GM21825 (cell line): ENCODE data around the gene ZSCAN20.
"Not testable (repeated sequence)": the region's sequence is repeated elsewhere in the genome, so short reads cannot be mapped to it uniquely, and the experiment has no call there.

ENCODE experiments used
- ATAC-seq: cut with Tn5 transposase; IDR thresholded peaks from one replicate; pipeline ENCODE4 v1.9.1; 2021; ENCODE audit warnings: mild to moderate bottlenecking, moderate library complexity; ENCODE audit not compliant: unreplicated experiment

Gene ZSCAN20

DNA sequence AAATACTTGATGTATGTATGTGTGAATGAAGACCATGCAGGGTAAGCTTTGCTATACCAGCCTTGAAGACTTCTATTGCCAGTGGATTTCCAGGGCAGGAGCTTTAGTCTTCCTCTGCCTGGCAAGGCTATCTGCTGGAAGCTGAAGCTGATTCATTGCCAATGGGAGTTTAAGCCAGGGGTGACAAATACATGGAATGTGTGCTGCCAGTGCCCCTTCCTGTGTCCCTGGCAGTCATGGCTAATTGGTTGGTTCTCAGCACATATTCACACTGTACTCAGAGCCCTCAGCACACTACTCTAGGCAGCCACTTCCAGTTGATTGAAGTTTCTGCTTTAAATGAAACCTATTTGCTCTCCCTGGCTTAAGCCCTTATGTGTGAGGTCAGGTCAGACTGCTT lies 1.5 kb downstream of the ZSCAN20 start:
- no peak for ATAC-seq

DNA sequence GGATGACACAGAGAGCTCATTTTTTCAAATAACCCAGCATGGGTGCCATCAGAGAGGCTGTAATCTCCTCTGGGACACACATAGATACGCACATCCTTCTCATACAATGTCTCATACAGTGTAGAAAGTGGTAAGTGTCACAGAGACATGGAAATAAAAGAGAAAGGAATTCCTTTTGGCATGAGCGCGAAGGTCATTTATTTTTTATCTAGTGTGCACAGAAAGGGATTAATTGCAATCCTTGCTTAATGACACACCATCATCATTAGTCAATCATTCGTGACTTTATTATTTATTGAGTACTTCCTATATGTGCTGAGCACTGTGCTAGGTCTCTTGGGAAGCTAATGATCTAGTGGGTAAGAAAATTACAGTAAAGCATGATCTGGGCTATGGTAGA lies 5.0 kb downstream of the ZSCAN20 start:
- ATAC-seq, result no peak

DNA sequence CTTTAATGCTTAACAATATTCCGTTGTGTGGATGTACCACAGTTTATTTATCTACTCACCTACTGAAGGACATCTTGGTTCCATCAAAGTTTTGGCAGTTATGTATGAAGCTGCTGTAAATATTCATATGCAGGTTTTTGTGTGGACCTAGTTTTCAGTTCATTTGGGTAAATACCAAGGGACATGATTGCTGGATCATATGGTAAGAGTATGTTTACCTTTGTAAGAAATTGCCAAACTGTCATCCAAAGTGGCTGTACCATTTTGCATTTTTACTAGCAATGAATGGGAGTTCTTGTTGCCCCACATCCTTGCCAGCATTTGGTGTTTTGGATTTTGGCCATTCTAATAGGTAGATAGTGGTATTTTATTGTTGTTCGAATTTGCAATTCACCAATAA lies 10.0 kb downstream of the ZSCAN20 start:
- ATAC-seq, result no peak

DNA sequence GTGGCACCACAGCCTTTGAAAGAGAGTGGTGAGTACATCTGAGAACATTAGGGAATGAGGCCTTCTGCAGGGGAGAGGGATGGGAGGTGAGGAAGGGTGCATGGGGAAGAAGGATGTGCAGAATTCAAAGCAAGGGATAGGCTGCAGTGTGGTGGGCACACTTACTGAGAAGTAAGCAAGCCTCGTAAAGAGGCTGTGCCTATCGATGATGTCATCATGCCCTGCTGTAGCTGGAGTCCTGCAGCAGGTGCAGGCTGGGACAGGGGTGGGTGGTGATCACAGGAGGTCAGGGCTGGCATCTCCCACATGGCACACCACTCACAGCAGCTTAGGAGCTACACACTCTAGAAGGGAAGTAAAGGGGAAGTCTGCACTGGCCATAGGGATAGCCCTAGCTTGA lies 16.2 kb downstream of the ZSCAN20 start:
- ATAC-seq, result no peak

DNA sequence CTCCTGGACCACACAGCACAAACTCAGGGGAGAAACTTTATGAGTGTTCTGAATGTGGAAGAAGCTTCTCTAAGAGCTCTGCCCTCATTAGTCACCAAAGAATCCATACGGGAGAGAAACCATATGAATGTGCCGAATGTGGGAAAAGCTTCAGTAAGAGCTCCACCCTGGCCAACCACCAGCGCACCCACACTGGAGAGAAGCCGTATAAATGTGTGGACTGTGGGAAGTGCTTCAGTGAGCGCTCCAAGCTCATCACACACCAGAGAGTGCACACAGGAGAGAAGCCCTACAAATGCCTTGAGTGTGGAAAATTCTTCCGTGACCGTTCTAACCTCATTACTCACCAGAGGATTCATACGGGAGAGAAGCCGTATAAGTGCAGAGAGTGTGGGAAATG lies 22.5 kb downstream of the ZSCAN20 start:
- no peak for ATAC-seq

DNA sequence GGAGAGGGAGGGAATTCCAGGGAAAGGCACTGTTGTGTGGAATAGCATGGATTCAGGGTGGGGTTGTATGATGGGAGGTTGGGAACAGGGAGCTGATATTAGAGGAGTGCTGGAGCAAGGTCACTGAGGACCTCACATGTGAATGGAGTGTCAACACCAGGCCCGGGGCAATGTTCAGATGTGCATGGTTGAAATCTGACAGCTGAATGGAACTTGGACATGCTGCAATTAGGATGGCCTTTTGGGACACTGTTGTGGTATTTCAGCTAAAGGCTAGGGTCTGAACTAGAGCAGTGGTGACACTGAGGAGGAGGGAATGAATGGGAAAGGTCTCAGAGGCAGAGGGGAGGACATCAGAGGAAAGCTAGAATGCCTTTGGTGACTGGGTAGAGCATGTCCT lies 25.0 kb downstream of the ZSCAN20 start:
- ATAC-seq, result no peak

DNA sequence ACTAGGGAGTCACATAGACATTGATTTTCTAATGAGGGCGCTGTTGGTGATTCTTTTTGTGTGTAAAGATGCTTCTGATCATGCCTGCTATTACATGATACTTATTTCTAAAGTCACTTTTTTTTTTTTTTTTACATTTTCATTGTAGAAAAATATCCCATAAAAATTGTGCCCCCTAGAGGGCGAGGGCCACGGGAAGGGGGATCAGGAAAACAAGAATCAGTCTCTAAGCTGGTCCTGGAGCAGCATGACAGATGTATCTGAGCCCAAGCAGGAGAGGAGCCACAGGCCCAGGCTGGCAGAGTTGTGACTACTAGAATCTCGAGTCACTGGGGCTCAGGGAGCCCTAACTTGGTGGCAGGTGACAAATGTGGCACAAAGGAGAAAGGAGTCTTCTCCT lies 28.1 kb downstream of the ZSCAN20 start:
- ATAC-seq, result no peak

DNA sequence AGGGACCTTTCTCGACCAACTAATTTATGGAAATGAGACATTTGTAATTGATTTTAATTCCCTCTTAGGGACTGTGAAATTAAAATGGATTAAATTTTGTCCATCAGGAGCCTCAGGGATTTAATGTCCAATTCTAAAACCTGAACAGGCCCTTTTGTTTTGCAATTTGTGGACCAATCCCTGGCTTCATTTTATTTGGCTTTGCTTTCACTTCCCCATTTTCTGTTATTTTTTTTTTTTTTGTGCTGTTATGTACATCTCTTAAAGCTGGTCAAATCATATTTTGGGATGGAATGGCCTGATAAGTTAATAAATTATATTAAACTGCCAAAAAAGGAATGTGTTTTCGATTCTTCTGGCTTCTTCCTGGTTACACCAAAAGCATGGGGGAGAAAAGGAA lies 28.9 kb downstream of the ZSCAN20 start:
- no peak for ATAC-seq

DNA sequence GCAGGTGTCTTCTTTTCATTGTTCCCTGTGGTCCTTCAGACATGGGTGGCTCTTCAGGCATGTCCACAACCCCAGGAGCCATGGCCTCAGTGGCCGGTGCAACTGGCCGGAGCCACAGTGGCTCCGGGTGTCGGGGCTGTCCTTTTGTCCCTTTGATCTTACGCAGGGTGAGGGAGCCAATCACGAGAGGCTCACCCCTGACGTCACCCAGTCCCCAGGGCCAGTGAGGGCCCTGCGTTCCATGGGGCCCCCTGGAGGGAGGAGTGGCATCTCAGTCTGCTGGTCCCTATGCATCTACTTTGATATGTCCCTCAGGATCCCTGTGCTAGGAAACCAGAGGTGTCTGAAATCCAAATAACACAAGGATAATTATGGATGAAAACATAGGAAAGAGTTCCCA lies 29.3 kb downstream of the ZSCAN20 start:
- no peak for ATAC-seq

DNA sequence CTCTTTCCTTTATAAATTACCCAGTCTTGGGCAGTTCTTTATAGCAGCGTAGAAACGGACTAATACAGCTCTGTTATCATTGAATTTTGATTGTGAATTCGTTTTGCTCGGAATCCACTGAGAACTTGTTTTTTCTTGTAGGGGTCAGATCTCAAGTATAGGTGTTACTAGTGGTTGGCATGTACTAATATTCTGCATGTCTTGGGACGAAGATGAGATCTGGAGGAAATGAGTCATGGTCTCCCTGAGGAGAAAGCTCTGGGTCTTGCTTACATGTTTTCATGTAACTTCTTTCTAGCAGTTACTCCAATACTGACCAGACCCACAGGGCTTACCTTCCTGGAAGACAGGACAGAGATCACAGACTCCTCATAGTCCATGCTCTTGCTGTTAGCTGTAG lies 30.3 kb downstream of the ZSCAN20 start:
- no peak for ATAC-seq

DNA sequence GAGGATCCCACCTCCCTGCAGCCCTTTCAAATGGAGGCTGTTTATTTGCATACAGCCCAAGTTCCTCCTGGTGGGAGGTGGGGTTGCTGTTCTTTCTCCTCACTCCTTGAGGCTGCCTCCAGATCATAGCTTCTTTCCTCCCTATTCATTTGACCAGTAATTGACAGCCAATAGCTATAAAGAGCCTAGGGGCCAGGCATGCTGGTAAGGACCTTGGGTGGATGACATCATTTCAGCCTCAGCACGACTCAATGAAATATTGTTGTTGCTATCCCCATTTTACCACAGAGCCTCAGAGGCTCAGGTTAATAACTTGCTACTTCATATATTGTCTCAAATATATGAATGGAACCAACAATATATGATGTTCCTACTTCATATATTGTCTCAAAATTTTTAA lies 31.1 kb downstream of the ZSCAN20 start:
- ATAC-seq, result no peak

DNA sequence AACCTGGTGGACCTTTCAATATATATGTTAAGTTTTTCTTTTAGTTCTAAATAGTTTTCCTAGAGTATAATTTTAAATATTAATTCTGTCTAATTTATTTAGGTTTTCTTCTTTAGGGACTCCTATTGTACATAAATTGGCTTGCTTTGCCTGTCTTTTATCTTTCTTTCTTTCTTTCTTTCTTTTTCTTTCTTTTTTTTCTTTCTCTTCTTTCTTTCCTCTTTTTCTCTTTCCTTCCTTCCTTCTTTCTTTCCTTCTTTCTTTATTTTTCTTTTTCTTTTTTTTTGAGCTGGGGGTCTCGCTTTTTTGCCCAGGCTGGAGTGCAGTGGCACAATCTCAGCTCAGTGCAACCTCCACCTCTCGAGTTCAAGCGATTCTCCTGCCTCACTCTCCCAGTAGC lies 35.2 kb downstream of the ZSCAN20 start:
- ATAC-seq, result no peak

DNA sequence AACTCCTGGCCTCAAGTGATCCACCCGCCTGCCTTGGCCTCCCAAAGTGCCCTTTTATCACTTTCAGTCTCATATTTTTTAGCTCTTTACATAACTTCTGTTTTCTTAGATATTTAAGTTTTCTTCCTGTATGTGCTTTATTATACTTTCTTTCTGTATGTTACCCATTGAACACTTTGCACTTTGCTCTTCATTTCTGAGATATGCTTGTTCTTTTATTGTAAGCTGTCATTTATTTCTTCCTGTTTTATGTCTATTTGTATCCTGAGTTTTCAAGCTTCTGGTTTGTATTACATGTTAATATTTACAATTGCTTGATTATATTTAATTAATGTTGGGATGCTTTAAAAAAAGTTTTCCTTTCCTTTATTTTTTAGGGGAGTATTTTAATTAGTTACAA lies 35.7 kb downstream of the ZSCAN20 start:
- ATAC-seq, result no peak

DNA sequence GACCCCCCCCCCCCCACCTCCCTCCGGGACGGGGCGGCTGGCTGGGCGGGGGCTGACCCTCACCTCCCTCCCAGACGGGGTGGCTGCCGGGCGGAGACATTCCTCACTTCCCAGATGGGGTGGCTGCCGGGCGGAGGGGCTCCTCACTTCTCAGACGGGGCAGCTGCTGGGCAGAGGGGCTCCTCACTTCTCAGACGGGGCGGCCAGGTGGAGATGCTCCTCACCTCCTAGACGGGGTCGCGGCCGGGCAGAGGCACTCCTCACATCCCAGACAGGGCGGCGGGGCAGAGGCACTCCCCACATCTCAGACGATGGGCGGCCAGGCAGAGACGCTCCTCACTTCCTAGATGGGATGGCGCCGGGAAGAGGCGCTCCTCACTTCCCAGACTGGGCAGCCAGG lies 36.8 kb downstream of the ZSCAN20 start:
- not testable (repeated sequence) for ATAC-seq

DNA sequence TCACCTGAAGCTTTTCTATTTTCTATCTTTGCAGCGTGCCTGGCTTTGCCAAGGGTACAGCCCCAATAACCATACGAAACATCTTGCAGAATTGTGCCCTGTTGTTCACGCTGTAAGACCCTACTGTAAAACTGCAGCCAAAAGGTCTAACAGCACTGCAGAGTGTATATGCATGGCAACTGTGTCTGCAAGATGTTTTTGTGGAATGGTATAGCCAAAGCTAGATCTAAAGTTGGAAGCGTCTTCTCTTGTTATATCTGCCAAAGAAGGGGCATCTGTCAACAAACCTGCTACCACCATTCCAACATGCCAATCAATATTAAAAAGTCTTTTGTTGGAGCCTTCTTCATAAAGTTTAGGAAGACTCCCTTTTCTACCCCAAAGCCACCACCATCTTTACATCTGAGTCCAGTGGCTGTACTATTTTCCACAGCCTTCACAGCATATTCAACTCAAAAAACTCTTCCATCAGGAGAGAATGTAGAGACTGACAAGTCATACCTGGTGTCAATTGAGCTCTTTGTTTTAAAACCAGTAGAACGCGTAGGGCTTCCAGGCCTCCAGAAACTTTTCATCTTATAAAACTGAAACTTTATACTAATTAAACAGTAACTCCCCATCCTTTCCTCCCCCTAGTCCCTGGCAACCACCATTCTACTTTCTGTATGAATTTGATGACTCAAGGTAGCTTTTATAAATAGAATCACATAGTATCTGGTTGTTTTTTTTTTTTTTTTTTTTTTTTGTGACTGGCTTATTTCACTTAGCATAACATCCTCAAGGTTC lies 40.0 kb downstream of the ZSCAN20 start:
- ATAC-seq, result no peak

DNA sequence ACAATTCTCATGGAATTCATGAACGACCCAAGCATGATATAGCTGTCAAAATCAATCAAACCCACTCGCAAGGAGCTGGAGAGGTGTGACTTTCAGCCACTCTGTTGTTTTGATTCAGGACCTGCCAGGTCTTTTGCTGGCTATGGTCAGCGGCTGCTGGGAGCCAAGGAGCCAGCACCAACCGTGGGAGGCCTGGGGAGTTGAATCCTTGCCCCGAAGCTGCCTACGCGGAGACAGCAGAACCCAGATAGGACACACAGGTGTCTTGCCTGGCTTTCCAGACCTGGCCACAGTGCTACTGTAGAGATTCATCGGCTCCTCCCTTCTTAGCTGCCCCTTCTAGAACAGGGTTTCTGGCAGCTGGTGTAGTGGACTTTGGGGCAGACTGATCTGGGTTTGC lies 42.7 kb downstream of the ZSCAN20 start:
- no peak for ATAC-seq

DNA sequence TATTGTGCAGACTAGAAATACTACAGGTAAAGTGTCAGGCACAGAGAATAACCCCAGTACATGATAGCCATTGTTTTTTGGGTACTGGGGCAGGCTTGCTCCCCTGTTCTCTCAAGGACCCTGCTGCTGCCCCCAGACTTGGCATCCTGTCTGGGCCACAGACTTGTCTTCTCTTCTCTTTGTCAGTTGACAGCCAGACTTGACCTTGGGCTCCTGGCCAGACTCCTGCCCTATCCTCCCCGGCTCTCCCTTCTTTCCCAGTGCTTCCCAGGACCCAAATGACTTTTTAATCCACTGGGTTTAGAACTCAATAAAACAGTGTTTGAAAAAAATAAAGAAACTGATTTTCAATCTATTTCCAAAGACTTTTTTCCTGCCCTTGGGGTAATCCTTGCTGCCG lies 43.2 kb downstream of the ZSCAN20 start:
- no peak for ATAC-seq

DNA sequence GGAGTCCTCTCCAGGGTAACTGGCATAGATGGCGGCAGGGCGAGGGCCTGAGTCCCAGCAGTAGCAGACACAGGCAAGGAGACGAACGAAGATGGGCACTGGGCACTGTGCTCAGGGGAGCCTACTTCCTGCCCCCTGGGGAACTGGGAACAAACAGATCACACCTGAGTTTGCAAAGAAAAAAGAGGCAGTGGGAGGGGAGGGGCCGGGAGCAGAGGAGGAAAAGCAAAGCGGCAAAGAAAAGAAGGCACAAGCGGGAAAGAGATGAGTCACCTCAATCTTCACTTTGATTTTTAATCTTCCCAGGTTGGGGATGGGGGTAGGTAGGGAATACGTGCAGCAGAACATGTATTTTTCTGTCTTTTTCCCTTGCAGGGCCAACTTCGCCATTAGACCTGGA lies 44.0 kb downstream of the ZSCAN20 start:
- no peak for ATAC-seq

DNA sequence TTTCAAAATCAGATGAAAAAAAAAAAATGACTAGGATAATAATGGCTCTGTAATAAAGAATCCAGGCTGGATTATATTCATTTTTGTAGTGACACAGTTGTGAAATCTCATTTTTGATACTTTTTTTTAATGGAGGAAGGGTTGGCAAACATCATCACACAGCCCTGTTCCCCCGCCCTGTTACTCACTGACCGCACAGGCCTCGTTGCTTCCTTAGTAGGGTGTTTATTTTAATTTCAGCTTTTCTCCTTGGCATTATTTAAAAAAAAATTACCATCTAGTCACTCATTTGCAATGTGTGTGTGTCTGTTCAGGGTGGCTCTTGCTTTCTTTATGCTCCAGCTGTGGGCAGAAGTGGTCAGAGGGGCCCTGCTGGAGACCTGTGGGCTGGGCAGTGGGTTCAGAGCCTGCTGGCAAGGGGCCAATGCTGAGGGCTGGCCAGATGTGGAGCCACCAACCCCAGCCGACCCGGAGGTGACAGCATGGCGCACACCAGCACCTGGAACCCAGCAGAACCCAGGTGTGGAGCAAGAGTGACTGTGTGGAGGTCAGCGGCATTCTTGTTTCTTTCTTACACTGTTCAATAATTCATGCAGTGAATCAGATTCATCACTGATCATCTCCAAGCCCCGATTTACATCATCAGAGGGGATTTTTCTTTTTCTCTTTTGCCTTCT lies 44.6 kb downstream of the ZSCAN20 start:
- no peak for ATAC-seq

DNA sequence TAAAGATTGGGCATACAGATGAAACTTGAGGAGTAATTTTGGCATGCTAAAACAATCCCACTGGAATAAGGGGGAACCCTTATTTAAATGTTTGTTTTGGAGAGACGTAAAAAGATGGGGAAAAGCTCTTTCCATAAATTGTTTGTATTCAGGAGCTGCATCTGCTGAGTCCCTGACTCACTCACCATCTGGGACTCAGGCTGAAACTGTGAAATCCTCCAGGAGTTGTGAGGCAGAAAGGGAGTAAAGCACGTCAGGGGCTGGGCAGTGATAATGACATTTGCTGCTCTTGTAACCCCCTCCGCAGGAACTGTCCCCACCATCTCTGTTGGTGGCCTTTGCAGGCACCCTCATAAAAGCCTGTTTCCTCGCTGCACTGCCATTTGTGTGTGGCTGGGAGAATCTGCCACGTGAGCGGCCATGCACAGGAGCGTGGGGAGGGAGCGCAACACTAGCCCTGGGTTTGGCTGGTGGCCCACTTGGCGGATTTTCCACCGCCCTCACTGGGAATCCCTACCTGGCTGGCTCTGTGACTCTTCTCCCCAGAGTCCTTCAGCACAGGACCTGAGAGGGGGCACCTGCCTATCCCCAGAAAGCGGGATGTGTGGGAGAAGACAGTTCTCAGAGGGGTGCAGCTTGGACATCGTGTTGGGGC lies 45.3 kb downstream of the ZSCAN20 start:
- no peak for ATAC-seq

DNA sequence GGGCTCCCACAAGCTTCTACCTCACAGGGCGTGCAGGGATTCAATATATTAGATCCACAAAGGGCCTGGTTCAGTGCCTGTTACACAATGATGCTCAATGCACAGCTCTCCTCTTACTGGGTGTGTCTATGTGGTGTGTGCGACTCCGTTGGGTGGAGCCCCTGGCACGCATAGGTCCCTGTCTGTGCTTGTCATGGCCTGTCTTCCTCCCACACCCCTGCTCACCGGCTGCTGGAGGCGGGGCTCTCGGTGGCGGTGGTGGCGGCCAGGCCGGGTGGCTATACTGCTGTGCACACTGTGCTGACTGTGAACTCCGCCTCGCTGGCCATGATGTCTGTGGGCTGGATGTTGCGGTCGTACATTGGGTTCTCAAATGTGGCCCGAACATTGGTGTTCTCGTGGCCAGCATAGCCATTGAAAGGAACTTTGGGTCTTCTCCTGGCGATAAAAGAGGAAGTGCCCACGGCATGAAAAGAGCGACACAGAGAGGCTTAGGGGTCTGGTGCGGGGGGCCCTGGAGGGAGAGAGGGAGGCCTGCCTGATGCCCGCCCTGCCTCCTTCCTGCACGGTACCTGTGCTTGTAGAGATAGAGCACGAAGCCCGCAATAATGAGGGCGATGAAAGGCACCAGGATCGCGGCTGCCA lies 46.9 kb downstream of the ZSCAN20 start:
- no peak for ATAC-seq

DNA sequence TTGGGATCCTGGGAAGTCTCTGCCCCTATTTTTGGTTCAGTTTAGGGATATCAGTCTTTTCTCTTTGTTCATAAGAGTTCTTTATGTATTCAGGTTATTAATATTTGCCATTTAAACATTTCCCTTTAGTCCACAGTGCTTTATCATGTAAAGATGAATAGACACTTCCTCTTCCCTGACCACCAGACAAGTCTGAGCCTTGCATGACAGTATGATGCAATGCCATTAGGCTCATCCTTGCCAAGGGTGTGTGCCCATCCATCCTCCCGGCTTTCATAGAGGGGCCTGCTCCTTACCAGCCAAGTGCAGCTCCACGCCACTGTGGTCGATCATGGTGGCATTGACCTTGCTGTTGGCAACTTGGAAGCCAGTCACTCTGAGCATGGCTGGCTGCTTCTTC lies 52.1 kb downstream of the ZSCAN20 start:
- ATAC-seq, result no peak
